HG03064 (cell line): ENCODE data around the gene ADARB2.
"Not testable (repeated sequence)": the region's sequence is repeated elsewhere in the genome, so short reads cannot be mapped to it uniquely, and the experiment has no call there.

Source experiments
- ATAC-seq: cut with Tn5 transposase; IDR thresholded peaks from one replicate; pipeline ENCODE4 v1.9.1; 2021; ENCODE audit warnings: low read depth; ENCODE audit not compliant: unreplicated experiment

ADARB2 gene

DNA sequence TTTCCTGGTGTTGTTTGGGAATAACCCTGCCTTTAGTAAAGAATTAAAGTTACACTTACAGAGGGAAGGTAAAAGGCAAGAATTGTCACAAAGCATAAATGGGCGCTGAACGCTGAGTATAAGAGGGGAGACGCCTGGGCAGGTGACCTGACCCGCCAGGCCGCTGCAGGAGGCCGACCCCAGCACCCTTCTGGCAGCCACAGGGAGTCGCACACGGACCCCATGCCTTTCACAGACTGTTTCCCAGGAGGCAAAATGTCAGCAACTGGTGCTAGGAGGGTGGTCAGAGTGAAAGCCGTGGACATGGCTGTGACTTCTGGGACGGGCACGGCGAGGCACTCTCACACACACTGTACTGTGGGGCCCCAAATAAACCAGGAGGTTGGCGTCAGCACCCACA, 392.9 kb downstream of the ADARB2 start:
- ATAC-seq: no peak

DNA sequence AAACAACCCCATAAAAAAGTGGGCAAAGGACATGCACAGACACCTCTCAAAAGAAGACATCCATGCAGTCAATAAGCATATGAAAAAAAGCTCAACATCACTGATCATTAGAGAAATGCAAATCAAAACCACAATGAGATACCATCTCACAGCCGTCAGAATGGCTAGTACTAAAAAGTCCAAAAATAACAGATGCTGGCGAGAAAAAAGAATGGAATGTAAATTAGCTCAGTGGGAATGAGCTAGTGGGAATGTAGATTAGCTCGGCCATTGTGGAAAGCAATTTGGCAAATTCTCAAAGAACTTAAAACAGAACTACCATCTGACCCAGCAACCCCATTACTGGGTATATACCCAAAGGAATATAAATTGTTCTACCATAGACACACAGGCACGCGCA, 394.1 kb downstream of the ADARB2 start:
- ATAC-seq: no peak

DNA sequence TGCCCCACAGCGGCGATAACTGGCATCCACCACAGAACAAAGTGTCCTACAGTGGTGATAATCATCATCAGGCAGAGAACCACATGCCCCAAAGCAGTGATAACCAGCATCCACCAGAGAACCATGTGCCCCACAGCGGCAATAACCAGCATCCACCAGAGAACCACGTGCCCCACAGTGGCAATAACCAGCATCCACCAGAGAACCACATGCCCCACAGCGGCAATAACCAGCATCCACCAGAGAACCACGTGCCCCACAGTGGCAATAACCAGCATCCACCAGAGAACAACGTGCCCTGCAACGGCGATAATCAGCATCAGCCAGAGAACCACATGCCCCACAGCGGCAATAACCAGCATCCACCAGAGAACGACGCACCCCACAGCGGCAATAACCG, 396.3 kb downstream of the ADARB2 start:
- ATAC-seq: not testable (repeated sequence)

DNA sequence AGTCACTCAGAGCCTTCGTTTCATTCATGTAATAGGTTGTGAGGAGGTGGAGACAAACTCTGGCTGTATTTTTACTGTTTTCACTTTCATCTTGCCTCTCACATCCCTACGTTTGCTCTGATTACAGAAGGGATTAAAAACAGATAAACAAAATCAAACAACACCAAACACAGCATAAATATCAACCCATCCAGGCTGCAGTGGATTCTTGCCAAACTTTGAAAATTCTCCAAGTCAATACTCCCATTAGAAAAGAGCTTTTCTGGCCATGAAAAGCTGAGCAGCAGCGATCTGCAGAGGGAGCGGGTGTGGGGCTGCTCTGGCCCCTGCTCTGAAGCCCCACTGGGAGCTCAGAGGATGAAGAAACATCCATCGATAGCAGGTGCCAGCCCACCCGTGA, 397.9 kb downstream of the ADARB2 start:
- ATAC-seq: no peak

DNA sequence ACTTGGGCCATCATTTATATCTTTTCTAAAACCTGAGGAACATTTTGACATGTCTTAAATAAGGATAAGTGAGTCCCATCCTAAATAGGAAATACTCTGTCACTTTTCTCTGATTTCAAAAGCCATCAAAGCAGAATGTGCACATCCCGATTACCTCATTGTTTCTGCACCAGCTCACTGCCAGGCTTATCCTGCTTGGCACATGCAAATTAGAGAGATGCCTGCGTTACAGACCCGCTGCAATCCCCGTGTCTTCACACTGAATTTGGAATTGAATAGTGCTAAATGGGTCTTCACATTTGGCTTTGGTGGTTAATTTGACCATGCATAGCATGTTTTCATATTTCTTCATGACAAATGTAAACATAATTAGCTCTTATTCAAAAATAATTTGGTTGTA, 401.7 kb downstream of the ADARB2 start:
- no peak for ATAC-seq

DNA sequence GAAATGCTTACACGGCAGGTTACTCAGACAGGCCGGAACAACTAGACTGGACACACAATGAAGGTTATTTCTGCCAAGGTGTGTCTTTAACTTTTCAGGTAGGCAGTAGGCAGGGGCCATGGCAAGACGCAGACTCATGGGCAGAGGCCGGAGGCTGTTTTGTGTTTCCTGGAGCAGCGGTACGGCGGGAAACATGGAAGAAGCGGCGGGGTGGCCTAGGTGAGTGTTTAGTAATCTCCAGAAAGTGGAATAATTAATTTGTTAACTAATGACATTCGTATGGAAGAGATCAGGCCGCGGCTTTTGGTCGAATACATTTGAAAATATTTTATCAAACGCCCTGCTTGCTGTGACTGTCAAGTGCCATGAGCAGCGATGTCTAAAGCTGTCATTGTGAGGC, 403.3 kb downstream of the ADARB2 start:
- no peak for ATAC-seq

DNA sequence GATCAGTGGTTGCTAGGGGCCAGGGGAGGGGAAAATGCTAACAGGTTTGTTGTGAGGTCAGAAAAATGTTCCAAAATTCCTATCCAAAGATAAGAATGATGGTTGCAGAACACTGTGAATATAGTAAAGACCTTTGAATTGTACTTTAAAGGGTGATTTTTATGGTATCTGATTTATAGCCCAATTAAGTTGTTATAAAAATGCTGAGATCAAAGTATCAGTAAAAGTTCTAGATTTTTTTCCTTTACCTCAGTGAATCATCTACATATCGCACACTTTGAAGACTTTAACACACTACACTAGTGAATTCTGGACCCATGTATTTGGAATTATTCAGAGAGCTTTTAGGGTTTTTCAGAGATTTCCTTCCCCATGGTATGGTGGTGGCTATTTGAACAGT, 405.8 kb downstream of the ADARB2 start:
- no peak for ATAC-seq

DNA sequence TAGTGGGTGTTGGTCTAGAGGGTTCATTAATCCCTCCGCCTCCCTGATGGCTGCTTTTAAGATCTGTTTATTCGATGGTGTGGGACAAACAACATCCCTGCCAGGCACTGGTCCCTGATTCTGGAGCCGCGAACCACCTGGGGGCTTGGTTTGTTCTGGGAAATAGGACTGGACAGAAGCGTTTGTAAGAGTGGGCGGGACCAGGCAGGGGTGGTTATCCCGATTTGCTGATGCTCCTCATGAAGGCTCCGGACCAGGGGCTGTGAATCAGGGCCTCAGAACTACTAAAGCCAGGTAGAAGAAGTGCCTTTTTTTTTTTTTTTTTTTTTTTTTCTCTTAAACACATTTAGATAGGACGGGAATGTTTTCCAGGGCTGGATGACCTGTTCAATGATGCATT, 407.7 kb downstream of the ADARB2 start:
- ATAC-seq: no peak

DNA sequence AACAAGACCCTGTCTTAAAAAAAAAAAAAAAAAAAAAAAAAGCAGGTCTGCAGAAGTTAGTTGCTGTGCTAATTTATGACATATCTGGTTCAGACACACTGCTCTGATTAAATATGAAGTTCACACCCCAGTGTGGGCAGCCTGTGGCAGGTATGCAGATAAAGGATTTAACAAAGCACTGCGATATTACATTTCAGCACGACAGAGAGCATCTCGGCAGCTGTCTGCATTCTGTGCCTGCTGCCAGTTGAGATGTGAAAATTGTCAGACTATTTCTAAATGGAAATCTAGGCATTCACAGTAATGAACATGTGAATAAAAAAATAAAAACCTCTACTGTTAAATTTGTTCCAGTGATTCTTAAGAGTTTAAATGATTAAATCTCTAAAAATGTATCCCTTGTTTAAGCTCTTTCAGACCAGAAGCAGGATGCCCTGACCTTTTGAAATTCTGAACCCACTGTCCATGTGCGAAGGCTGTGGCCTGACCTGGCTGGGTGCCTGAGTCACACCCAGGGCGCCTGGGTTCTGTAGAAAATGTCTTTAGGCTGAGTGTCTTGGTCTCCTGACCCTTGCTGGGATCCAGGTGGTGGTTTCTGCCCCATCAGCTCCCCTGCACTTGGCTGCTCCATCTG, 408.2 kb downstream of the ADARB2 start:
- ATAC-seq: no peak

DNA sequence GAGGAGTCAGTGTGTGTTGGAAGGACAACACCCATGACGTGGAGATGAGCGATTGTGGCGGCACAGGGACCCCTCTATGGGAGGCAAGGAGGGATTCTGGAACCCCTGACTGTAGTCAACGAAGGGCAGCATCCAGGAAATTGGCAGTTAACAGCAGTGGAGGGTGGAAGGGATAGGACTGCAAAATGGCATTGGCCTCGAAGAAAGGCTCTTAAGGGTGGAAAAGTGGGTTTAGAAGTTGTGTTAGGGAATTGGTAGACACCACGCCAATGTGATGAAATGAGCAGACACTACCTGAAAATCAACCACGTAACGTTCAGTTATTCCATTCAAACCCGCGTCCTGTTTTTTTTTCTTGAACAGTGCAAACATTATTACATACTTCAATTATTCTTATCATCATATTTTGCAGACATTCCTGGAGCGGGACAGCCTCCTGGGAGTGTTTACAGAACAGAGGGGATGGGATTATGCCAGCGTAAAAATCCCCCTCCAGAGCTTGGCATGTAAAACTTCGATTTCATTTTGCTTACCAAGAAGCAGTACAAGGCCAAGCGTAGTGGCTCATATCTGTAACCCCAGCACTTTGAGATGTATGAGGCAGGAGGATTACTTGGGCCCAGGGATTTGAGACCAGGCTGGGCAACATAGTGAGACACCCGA, 409.0 kb downstream of the ADARB2 start:
- ATAC-seq: no peak

DNA sequence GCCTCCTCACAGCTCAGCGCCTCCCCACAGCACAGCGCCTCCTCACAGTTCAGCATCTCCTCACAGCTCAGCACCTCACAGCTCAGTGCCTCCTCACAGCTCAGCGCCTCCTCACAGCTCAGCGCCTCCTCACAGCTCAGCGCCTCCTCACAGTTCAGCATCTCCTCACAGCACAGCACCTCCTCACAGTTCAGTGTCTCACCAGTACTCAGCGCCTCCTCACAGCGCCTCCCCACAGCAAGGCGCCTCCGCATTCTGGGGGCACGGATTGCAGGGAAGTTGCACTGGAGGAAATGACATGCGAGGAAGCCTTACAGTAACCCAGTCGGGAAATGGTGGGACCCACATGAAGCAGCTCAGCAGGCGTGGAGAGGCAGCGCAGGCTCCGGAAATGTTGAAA, 409.6 kb downstream of the ADARB2 start:
- ATAC-seq: no peak

DNA sequence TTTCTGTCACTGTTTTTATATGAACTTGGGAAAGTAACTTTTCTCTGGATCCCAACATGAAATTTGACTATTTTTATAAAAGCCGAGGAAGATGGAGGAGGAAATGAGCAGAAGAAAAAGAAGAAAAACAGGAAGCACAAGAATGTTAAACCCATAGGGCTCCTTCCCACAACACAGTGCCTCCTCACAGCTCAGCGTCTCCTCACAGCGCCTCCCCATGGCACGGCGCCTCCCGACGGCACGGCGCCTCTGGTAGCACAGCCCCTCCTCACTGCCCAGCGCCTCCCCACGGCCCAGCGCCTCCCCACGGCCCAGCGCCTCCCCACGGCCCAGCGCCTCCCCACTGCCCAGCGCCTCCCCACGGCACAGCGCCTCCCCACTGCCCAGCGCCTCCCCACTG, 410.8 kb downstream of the ADARB2 start:
- ATAC-seq: not testable (repeated sequence)

DNA sequence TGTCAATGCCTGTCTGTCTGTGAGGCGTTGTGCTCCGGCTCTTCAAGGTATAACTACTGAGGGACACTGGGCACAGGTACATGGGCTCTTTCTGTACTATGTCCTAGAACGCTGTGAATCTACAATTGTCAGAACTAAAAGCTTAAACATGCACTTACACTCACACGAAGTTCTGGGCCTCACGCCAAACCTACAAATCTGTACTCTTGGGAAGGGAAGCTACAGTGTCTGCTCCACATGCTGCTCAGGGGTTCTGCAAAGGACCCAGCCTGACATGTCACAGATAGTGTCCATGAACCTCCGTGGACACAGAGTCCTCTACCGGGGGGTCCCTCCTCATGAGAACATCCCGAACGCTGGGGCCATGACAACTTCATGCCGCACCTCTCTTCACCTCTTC, 412.4 kb downstream of the ADARB2 start:
- ATAC-seq: no peak

DNA sequence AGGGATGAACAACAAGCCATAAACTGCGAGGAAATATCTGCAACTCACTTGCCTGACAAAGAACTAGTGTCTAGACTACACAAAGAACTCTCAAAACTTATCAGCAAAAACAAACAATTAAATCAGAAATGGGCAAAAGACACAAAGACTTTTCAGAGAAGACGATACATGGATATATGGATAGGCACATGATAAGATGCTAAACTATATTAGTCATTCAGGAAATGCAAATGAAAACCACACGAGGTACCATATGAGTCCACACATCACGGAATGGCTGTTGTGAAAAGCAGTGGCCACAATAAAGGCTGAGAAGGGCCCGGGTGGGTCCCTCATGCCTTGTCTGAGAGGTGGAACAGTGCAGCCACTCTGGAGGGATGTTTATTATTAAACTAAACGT, 413.4 kb downstream of the ADARB2 start:
- ATAC-seq: no peak

DNA sequence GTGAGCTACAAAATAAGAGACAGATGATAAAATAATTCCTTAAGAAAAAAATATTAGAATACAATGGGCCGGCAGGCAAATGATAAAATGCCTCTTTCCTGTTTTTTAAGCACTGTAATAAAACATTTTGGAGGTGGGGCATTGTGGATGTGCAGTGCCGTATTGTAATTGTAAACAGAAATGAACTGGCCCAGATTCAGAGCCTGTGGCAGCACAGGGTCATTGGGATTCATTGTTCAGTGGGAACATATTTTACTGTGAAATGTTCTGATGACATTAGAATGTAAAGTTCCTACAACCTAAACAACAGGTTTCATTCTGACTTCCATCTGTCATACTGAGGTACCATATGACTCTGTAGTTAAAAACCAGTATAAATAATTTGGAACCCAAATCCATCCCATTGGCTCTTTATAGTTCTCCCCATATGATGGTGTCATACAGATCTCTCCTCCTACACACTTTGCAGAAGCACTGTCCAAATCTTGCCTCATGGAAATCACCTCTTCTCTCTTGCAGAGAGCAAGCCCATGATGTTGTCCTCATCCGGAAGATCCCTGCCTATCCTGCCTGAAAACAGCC, 416.5 kb downstream of the ADARB2 start:
- no peak for ATAC-seq

DNA sequence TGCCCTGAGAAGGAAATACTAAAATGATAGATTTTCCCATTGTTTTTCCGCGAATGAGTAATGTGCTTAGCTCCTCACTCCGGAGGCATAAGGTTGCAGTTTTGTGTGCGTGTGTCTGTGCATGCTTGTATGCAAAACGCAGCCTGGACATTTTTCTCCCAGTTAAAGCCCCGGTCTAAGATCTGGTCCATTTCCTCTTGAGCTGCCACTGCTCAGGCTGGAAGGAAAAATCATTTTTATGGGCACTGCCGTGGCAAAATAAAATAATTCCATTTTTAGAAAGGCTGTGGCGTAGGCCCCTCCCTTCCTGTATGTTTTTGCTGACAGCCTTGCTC, 420.5 kb downstream of the ADARB2 start:
- no peak for ATAC-seq

DNA sequence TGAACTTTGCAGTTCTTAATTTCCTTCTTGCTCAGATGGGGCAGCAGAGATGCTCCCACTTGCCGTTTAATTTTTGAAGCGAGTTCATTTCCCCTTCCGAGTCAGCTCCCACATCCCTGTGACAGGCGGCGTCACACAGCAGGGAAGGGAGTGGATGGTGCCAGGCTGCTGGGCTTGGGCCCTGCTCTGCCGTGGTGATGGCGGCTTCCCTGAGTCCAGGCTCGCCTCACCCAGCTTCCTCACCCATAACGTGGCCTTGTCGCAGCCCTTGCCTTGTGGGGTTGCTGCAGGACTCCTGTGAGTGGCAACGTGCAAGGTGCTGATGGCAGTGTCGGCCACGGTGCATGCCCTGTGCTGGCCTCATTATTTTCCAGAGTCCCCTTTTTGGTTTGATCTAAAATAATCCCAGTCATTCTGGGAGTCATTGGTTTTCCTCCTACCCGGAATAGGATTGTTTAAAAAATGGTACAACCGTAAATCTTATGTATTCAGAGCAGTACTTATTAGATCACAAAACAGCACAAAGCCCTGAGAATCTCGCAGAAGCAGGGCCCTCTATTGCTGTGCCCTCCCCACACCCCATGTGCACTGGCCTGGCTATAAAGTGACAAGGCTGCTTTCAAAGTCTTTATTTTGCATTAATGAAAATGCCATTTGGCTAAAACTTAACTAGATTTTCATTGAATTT, 421.1 kb downstream of the ADARB2 start:
- ATAC-seq: no peak

DNA sequence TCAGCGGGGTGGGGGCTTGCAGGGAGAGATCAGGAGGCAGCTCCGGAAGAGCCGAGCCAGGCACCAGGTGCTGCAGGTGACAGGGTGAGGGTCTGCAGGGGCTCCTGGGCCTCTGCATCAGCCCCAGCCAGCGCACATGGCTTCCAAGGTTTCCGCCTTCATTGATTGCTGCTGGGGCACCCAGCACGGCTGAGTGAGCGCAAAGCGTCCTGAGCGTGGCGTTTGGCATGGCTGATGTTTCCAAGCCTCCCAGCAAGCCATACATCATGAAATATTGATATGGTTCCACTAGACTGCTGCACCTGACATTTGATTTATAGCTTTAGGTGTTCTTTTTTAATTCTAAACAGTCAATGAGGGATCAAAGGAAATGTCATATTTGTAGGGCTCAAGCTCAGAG, 422.1 kb downstream of the ADARB2 start:
- no peak for ATAC-seq

DNA sequence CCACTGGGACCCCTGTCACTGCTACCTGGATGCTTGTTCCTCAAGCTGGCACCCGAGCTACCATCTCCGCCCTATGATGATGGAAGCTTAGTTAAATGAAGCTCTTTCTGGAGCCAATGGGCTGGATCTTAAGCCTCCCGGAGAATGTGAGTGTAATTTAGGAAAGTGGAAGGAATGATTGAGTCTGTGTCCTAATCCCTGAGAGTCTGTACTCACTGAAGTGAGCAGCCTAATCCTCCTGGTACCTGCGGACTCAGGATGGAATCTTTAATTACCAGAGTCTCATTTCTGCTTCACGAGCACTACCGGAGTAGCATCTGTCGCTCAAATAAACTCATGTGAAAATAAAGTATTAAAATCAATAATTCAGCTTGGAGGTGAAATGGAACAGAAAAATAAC, 425.6 kb downstream of the ADARB2 start:
- no peak for ATAC-seq

DNA sequence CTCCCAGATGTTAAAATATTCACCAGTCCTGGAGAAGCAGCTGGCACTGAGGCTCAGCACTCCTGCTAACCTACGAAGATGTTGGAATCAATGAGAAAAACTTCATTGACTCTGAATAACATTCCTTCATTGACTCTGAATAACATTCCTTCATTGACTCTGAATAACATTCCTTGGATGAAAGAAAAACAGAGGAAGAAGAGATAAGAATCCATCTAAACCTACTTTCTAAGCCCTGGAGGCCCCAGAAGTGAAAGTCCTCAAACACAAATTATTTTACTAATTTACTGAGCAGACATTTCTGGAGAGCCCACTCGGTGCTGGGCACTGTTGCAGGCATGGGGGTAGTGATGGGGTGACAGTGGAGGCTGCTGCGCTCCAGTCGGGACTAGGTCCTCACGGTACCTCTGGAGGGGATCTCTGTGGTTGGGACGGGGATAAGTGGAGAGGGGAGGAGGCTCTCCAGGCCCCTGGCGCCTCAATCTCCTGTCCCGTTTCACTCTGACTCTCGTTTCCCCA, 427.0 kb downstream of the ADARB2 start:
- no peak for ATAC-seq

DNA sequence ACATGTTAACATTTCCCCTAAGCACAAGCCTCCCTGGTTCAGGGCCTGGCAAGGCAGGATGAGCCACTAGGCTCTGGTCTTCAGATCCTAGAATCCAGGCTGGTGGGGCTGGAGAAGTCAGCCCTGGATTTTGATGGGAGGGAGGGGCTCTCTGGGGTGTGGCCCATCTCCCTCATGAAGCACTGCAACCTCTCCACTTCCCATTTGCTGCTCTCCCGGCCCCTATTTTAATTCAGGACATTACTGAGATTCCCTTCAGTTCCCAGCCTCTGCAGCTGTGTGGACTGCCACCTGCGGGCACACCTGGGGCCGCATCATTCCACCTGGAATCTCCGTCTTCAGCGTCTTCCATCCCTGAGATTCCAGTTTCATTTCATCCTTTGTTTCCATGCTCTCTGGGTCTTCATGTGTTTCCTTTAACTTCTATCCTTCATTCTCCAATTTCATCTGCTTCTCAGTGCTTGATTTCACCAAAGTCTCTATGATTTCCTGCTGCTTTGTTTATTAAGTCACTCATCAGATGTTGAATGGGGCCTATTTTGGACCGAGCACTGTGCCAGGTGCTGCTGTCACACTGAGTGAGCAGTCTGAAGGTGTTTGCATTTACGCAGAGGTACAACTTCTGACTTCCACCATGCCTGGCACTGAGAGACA, 427.6 kb downstream of the ADARB2 start:
- no peak for ATAC-seq
